ENCODE data around the gene NR1H4.

The NR1H4 gene

DNA sequence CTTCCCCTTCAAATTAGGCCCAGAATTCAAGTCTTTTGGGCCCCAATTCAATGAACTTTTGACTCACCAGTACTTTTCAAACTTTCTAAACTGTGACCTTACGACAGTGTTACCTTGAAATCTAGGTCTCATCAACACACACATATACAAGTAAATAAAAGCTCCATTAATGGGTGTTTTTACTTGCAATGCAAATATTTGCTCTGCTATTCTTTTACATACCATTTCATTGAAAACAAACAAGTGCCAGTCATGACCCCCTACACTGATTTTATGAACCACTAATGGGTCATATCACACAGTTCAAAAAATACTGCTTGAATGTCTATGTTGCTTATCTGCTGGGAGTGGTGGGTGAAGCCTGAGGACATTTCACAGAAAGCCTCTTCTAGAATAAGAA lies 9.1 kb upstream of the NR1H4 start:
- TF ChIP-seq, protein P1, sequence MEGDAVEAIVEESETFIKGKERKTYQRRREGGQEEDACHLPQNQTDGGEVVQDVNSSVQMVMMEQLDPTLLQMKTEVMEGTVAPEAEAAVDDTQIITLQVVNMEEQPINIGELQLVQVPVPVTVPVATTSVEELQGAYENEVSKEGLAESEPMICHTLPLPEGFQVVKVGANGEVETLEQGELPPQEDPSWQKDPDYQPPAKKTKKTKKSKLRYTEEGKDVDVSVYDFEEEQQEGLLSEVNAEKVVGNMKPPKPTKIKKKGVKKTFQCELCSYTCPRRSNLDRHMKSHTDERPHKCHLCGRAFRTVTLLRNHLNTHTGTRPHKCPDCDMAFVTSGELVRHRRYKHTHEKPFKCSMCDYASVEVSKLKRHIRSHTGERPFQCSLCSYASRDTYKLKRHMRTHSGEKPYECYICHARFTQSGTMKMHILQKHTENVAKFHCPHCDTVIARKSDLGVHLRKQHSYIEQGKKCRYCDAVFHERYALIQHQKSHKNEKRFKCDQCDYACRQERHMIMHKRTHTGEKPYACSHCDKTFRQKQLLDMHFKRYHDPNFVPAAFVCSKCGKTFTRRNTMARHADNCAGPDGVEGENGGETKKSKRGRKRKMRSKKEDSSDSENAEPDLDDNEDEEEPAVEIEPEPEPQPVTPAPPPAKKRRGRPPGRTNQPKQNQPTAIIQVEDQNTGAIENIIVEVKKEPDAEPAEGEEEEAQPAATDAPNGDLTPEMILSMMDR (IDR thresholded peaks at IDR 0.05; ENCODE audit: insufficient read depth, low read depth, low read length, missing control alignments): no peak
- H3K4me3 ChIP-seq (ENCODE audit: low read length): no peak overlapping the region
- DNase-seq (ENCODE audit: low read depth): no peak

DNA sequence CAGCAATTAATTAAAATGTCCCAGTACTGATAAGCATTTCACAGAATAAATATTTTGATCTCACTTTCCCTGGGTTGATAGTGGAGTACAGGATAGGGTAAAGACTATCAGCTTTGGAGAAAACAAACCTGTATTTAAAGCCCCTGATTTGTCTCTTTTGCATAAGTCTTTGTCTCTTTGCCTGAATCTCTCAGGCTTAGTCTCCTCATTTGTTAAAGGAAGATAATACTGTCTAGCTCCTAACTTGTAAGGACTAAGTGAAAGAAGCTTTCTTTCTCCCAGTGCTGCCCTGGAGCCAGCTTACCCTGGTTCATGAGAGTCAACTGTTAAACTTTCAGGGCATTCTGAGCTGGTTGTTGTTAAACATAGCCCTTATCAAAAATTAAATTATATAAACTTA lies 5.5 kb upstream of the NR1H4 start:
- TF ChIP-seq, protein P1 (IDR thresholded peaks at IDR 0.05; ENCODE audit: insufficient read depth, low read depth, low read length, missing control alignments): no peak
- no peak overlapping the region for H3K4me3 ChIP-seq (ENCODE audit: low read length)
- no peak for DNase-seq (ENCODE audit: low read depth)

DNA sequence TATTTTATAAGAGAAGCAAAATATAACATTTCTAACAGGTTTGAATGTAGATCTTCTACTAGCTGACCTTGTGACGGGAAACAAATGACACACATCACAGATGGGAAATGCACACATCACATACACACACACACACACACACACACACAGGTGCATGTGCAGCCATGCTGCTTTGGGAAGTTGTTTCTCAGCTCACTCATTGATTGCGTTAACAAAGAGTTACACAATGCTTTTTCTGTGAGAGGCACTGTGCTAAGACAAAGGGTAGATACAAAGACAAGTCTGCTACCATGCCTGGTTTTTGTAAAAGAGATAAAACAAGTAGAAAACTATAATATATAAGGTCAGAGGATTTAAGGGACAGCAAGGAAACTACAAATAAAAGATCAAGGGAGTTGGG lies 1.3 kb upstream of the NR1H4 start:
- DNase-seq (ENCODE audit: low read depth): peak; percentile 5
- TF ChIP-seq, protein P1 (IDR thresholded peaks at IDR 0.05; ENCODE audit: insufficient read depth, low read depth, low read length, missing control alignments): no peak
- H3K4me3 ChIP-seq (ENCODE audit: low read length): no peak overlapping the region

DNA sequence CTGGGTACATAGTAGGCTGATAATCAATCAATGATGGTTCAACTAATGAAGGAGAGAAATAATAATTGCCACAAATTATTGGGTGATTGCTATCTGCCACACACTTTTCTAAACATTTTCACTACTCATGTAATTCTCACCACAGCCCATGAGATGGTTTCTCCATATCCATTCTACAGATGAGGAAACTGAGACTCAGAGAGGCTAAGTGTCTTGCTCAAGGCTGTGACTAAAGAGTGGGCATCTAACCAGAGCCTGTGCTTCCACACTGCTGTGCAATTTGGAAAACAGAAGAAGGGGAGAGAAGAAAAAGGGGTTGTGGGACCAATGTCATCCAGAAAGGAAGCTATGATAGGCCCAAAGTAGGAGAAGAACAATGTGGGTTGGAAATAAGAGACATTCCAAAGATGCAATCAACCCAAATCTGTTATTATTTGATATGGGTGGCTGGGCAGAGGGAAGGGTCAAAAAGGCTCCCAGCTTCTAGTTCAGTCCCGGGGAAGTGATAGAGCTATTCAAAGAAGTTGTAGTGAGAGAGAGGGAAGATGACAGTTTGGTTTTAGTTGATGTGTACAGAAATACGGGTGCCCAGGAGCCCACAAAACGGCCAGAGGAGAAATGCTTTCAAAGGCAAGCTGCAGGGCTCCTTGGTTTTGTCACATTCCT lies 483 bp upstream of the NR1H4 start:
- no peak for DNase-seq (ENCODE audit: low read depth)
- TF ChIP-seq, protein P1 (IDR thresholded peaks at IDR 0.05; ENCODE audit: insufficient read depth, low read depth, low read length, missing control alignments): no peak
- H3K4me3 ChIP-seq (ENCODE audit: low read length): no peak overlapping the region

DNA sequence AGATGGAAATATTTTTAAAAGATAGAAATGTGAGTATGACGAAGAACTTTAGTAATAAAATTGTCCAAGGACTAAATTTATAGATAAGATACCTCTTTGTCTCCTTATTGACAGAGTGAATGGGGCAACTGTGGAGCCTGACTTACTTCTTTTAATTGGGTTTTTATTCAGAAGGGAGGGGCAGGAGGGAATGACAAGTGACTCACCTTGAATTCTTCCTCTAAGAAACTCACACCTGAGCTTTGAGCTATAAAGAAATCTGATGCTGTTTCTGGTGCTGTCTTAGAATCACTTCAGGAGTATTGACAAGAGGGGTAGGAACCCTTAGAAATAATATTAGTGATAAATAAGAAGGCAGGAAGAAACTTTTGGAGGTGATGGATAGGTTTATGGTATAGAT lies 951 bp downstream of the NR1H4 start:
- DNase-seq (ENCODE audit: low read depth): peak; percentile 25

DNA sequence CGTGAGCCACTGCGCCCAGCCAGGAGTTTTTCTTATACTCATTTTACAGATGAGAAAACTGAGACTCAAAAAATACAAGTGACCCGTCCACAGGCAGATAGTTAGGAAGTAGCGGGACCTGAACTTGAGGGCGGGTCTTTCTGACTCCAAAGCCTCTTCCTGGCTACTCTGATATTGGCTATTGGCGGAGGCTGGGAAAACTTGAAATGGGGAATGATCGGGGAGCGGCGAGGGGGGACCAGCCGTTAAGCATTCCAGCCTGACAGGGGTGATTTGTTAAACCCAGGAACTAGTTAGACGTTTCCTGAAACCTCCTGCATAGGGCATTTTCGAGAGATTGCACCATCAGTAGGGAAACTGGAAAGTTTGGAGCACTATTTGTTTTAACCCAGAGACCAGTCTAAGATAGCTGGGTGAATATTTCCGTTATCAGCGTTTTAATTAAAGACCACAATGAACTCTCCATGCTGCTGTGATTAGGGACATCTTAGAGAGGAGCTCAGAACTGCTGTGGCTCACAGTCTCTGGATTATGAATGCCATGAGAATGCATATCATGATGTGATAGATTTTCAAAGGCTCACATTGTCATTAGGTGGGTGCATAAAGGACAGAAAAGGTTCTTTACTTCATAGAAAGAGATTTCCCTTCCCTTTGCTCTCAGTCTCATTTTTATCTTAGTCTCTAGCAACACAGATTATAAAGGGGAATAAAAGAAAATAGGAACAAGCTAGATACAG lies 2.5 kb downstream of the NR1H4 start:
- H3K4me3 ChIP-seq (ENCODE audit: low read length): no peak overlapping the region
- TF ChIP-seq, protein P1 (IDR thresholded peaks at IDR 0.05; ENCODE audit: insufficient read depth, low read depth, low read length, missing control alignments): no peak
- DNase-seq (ENCODE audit: low read depth): no peak

More for the DNA sequence above, 951 bp downstream of the NR1H4 start:
- H3K4me3 ChIP-seq (ENCODE audit: low read length): no peak overlapping the region
- TF ChIP-seq, protein P1 (IDR thresholded peaks at IDR 0.05; ENCODE audit: insufficient read depth, low read depth, low read length, missing control alignments): no peak
